K562 (cell line): ENCODE data around the gene EXOC4. TPM values are rescaled to one million over a fixed set of nuclear protein-coding genes. Genes with fewer than 3 reads are reported as not detected.

Source experiments
- BRCA1 ChIP-seq, 2 experiments: fragments of 450-650 bp in 1 of 2; sonication (generic) in 1 of 2; formaldehyde crosslinking in 1 of 2; IDR thresholded peaks; 2 replicates each; pipeline versions ENCODE4 v1.5.0 to v1.6.1; 2017 to 2020; ENCODE audit warnings: mild to moderate bottlenecking in 1 of 2, missing genetic modification reagents in 1 of 2
- PTRF ChIP-seq: fragments of 450-650 bp; IDR thresholded peaks from 2 replicates; pipeline ENCODE4 v1.6.1; 2016; ENCODE audit warnings: mild to moderate bottlenecking, missing genetic modification characterization, missing compliant biosample characterization
- SAFB2 ChIP-seq: fragments of 200-400 bp; formaldehyde crosslinking; IDR thresholded peaks from 2 replicates; pipeline ENCODE4 v1.6.1; 2018; ENCODE audit warnings: borderline replicate concordance, low read length, low read depth, moderate library complexity; ENCODE audit not compliant: severe bottlenecking
- ZNF79 ChIP-seq: fragments of 250-450 bp; sonication (Bioruptor Pico); IDR thresholded peaks from 2 replicates; pipeline ENCODE4 v1.4.0; 2020; ENCODE audit warnings: low read depth, mild to moderate bottlenecking, moderate library complexity
- polyA plus RNA-seq, 8 experiments: library from polyadenylated mRNA; depleted of rRNA in 4 of 8; stranded (reverse) in 5 of 8; unstranded in 3 of 8; fragments of >200 nt; fragmentation: Nextera tagmentation in 2 of 8; fragmentation: Illumina TruSeq in 1 of 8; extraction: Ambion mirVana in 2 of 8; extraction: Trizol in 1 of 8; gene quantifications; 2 replicates each; pipeline versions ENCODE4 v1.2.1 to v1.2.3, GENCODE V29; 2011 to 2014; ENCODE audit warnings: inconsistent platforms in 1 of 8, missing spikeins in 1 of 8
- total RNA-seq, 7 experiments: library from RNA; depleted of rRNA in 6 of 7; stranded (reverse); fragments of >200 nt in 6 of 7; fragmentation: Illumina TruSeq in 2 of 7; extraction: Trizol in 2 of 7; gene quantifications; 2 replicates each; pipeline versions ENCODE4 v1.2.1 to v1.2.3, GENCODE V29; 2011 to 2021; ENCODE audit warnings: low replicate concordance in 1 of 7
- TF ChIP-seq, protein P1 (sequence below): fragments of 200-600 bp; sonication (generic); IDR thresholded peaks from one replicate; pipeline ENCODE4 v1.6.1; 2012; ENCODE audit warnings: mild to moderate bottlenecking, low read depth, low read length, inconsistent platforms
- TF ChIP-seq, protein P2 (sequence below): fragments of 250-450 bp; sonication (Bioruptor Pico); IDR thresholded peaks from 2 replicates; pipeline ENCODE4 v1.8.0; 2022; ENCODE audit warnings: inconsistent platforms

Gene EXOC4
- total and polyA plus RNA-seq, 9 of the 15 experiments (the other 6 are each of a cell fraction or from before 2014, with no cell fraction given) = 18.5 to 73.1 (median 46.6) TPM

DNA sequence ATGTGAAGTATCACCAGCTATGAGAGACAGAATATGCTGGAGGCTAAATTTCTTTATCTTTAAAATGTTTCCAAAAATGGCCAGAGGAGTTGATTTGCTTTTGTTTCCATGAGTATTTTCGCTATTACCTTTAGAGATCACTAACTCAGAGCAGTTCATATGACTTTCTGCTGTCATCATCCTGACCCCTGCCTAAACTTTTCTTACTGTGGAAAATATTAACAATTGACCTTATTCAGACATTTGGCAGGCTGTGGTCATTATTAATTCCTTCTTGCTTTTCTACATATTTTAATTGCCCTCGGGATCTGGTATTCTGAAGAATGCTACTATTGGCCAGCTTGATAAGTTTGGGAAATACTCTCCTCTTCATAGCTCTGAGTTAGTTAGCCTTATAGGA, 156.5 kb downstream of the EXOC4 start (continued):
- TF ChIP-seq, protein P1, sequence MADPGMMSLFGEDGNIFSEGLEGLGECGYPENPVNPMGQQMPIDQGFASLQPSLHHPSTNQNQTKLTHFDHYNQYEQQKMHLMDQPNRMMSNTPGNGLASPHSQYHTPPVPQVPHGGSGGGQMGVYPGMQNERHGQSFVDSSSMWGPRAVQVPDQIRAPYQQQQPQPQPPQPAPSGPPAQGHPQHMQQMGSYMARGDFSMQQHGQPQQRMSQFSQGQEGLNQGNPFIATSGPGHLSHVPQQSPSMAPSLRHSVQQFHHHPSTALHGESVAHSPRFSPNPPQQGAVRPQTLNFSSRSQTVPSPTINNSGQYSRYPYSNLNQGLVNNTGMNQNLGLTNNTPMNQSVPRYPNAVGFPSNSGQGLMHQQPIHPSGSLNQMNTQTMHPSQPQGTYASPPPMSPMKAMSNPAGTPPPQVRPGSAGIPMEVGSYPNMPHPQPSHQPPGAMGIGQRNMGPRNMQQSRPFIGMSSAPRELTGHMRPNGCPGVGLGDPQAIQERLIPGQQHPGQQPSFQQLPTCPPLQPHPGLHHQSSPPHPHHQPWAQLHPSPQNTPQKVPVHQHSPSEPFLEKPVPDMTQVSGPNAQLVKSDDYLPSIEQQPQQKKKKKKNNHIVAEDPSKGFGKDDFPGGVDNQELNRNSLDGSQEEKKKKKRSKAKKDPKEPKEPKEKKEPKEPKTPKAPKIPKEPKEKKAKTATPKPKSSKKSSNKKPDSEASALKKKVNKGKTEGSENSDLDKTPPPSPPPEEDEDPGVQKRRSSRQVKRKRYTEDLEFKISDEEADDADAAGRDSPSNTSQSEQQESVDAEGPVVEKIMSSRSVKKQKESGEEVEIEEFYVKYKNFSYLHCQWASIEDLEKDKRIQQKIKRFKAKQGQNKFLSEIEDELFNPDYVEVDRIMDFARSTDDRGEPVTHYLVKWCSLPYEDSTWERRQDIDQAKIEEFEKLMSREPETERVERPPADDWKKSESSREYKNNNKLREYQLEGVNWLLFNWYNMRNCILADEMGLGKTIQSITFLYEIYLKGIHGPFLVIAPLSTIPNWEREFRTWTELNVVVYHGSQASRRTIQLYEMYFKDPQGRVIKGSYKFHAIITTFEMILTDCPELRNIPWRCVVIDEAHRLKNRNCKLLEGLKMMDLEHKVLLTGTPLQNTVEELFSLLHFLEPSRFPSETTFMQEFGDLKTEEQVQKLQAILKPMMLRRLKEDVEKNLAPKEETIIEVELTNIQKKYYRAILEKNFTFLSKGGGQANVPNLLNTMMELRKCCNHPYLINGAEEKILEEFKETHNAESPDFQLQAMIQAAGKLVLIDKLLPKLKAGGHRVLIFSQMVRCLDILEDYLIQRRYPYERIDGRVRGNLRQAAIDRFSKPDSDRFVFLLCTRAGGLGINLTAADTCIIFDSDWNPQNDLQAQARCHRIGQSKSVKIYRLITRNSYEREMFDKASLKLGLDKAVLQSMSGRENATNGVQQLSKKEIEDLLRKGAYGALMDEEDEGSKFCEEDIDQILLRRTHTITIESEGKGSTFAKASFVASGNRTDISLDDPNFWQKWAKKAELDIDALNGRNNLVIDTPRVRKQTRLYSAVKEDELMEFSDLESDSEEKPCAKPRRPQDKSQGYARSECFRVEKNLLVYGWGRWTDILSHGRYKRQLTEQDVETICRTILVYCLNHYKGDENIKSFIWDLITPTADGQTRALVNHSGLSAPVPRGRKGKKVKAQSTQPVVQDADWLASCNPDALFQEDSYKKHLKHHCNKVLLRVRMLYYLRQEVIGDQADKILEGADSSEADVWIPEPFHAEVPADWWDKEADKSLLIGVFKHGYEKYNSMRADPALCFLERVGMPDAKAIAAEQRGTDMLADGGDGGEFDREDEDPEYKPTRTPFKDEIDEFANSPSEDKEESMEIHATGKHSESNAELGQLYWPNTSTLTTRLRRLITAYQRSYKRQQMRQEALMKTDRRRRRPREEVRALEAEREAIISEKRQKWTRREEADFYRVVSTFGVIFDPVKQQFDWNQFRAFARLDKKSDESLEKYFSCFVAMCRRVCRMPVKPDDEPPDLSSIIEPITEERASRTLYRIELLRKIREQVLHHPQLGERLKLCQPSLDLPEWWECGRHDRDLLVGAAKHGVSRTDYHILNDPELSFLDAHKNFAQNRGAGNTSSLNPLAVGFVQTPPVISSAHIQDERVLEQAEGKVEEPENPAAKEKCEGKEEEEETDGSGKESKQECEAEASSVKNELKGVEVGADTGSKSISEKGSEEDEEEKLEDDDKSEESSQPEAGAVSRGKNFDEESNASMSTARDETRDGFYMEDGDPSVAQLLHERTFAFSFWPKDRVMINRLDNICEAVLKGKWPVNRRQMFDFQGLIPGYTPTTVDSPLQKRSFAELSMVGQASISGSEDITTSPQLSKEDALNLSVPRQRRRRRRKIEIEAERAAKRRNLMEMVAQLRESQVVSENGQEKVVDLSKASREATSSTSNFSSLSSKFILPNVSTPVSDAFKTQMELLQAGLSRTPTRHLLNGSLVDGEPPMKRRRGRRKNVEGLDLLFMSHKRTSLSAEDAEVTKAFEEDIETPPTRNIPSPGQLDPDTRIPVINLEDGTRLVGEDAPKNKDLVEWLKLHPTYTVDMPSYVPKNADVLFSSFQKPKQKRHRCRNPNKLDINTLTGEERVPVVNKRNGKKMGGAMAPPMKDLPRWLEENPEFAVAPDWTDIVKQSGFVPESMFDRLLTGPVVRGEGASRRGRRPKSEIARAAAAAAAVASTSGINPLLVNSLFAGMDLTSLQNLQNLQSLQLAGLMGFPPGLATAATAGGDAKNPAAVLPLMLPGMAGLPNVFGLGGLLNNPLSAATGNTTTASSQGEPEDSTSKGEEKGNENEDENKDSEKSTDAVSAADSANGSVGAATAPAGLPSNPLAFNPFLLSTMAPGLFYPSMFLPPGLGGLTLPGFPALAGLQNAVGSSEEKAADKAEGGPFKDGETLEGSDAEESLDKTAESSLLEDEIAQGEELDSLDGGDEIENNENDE = no peak
- TF ChIP-seq PTRF (no peak), SAFB2 (no peak), ZNF79 (CRISPR knock-in tag) (no peak), BRCA1 (IDR thresholded peaks at IDR 0.05) (no peak), BRCA1 (CRISPR knock-in tag; IDR thresholded peaks at IDR 0.05) (no peak)
- TF ChIP-seq, protein P2, sequence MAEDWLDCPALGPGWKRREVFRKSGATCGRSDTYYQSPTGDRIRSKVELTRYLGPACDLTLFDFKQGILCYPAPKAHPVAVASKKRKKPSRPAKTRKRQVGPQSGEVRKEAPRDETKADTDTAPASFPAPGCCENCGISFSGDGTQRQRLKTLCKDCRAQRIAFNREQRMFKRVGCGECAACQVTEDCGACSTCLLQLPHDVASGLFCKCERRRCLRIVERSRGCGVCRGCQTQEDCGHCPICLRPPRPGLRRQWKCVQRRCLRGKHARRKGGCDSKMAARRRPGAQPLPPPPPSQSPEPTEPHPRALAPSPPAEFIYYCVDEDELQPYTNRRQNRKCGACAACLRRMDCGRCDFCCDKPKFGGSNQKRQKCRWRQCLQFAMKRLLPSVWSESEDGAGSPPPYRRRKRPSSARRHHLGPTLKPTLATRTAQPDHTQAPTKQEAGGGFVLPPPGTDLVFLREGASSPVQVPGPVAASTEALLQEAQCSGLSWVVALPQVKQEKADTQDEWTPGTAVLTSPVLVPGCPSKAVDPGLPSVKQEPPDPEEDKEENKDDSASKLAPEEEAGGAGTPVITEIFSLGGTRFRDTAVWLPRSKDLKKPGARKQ = no peak
- TF ChIP-seq, all 486 proteins: peak for 0
